H1 (cell line): ENCODE measurements around the gene CDYL. TPM values are rescaled to one million over a fixed set of nuclear protein-coding genes. Genes with fewer than 3 reads are reported as not detected.
A peak's percentile ranks its signal among the peaks of the same experiment; 100 is the strongest.

Experiments
- CTCF ChIA-PET: fragments of 300-600 bp; sonication (Branson Sonifier 250); formaldehyde crosslinking; loops from one replicate; lab custom pipeline; 2021; ENCODE audit not compliant: partially characterized antibody; lab: Charles Lee
- POLR2A ChIA-PET: fragments of 300-600 bp; sonication (Branson Sonifier 250); formaldehyde crosslinking; loops from one replicate; lab custom pipeline; 2021; ENCODE audit warnings: inconsistent platforms; ENCODE audit not compliant: partially characterized antibody; lab: Charles Lee
- DNase-seq, 2 experiments: peaks; one replicate each; pipeline versions ENCODE4 v3.0.0 to v3.0.0-alpha.2; 2010 to 2022; ENCODE audit warnings: low spot score in 2 of 2, low read depth in 1 of 2, mixed read lengths in 1 of 2
- FAIRE-seq: peaks from 2 replicates; lab custom pipeline; 2011; peaks lifted over from hg19 to GRCh38; lab: Jason Lieb, UNC
- H2AFZ ChIP-seq: 2 replicates; pipeline ENCODE4 v1.8.1; 2012; ENCODE audit warnings: low read length, inconsistent platforms
- H2AK5ac ChIP-seq: 2 replicates; pipeline ENCODE4 v1.6.1; 2013; ENCODE audit warnings: low read depth, low read length
- H2BK120ac ChIP-seq: replicated peaks from 2 replicates; pipeline ENCODE3; 2013; ENCODE audit warnings: low read depth, low read length, inconsistent platforms
- H2BK12ac ChIP-seq: 2 replicates; pipeline ENCODE4 v1.6.1; 2013; ENCODE audit warnings: low read depth, low read length
- H2BK15ac ChIP-seq: 2 replicates; pipeline ENCODE4 v1.6.1; 2013; ENCODE audit warnings: low read length
- H2BK20ac ChIP-seq: 2 replicates; pipeline ENCODE4 v1.6.1; 2013; ENCODE audit warnings: low read length
- H2BK5ac ChIP-seq: 2 replicates; pipeline ENCODE4 v1.6.1; 2013; ENCODE audit warnings: low read depth, low read length
- H3K14ac ChIP-seq: 2 replicates; pipeline ENCODE4 v1.6.1; 2013; ENCODE audit warnings: inconsistent platforms; ENCODE audit not compliant: insufficient read length
- H3K18ac ChIP-seq: 2 replicates; pipeline ENCODE4 v1.6.1; 2013; ENCODE audit warnings: low read length; ENCODE audit errors: extremely low read depth
- H3K23ac ChIP-seq: 2 replicates; pipeline ENCODE4 v1.6.1; 2013; ENCODE audit warnings: inconsistent platforms; ENCODE audit not compliant: insufficient read length
- H3K23me2 ChIP-seq: 2 replicates; pipeline ENCODE4 v1.6.1; 2013; ENCODE audit warnings: low read depth, low read length
- H3K27ac ChIP-seq: 2 replicates; pipeline ENCODE4 v1.6.1; 2011; ENCODE audit warnings: low read depth, low read length, inconsistent platforms
- H3K27me3 ChIP-seq, 4 experiments: replicated peaks in 1 of 4; 1 replicate in 1 of 4; 2 replicates in 3 of 4; pipeline versions ENCODE4 v1.6.1 to v1.8.1; 2011 to 2013; ENCODE audit warnings: low read length in 3 of 4, mild to moderate bottlenecking in 3 of 4, inconsistent platforms in 2 of 4, mixed read lengths in 2 of 4, moderate library complexity in 1 of 4; ENCODE audit not compliant: control insufficient read depth in 3 of 4, insufficient read depth in 3 of 4; ENCODE audit errors: extremely low read depth in 1 of 4
- H3K36me3 ChIP-seq, 4 experiments: 2 replicates each; pipeline versions ENCODE4 v1.6.1 to v1.8.1; 2011 to 2013; ENCODE audit warnings: mild to moderate bottlenecking in 4 of 4, low read length in 3 of 4, moderate library complexity in 2 of 4, control low read depth in 1 of 4, inconsistent platforms in 1 of 4; ENCODE audit not compliant: insufficient read depth in 4 of 4, control insufficient read depth in 2 of 4
- H3K4ac ChIP-seq: replicated peaks from 2 replicates; pipeline ENCODE3; 2013; ENCODE audit warnings: low read length, low read depth, mixed read lengths, inconsistent platforms; ENCODE audit not compliant: insufficient read length
- H3K4me1 ChIP-seq, 4 experiments: replicated peaks in 1 of 4; 1 replicate in 1 of 4; 2 replicates in 3 of 4; pipeline versions ENCODE4 v1.6.1 to v1.8.1; 2011 to 2013; ENCODE audit warnings: low read length in 3 of 4, inconsistent platforms in 2 of 4, mixed read lengths in 1 of 4; ENCODE audit not compliant: insufficient read depth in 4 of 4, control insufficient read depth in 3 of 4
- H3K4me2 ChIP-seq, 2 experiments: 2 replicates each; pipeline versions ENCODE4 v1.6.1 to v1.8.1; 2011 to 2013; ENCODE audit warnings: low read depth in 2 of 2, low read length in 2 of 2, control low read depth in 1 of 2, inconsistent platforms in 1 of 2, mild to moderate bottlenecking in 1 of 2; ENCODE audit not compliant: insufficient read depth in 1 of 2
- H3K4me3 ChIP-seq, 4 experiments: fragments of 200-600, 300-600 bp in 1 of 4; sonication (generic), shearing (Covaris generic), sonication (Bioruptor Twin) in 1 of 4; 2 replicates each; pipeline versions ENCODE4 v1.5.1 to v1.8.1; 2011 to 2016; ENCODE audit warnings: low read length in 4 of 4, low read depth in 3 of 4, control low read depth in 2 of 4, inconsistent platforms in 2 of 4, mild to moderate bottlenecking in 2 of 4, mixed read lengths in 1 of 4, moderate library complexity in 1 of 4; ENCODE audit not compliant: insufficient read depth in 2 of 4; ENCODE audit errors: extremely low read depth in 1 of 4
- H3K56ac ChIP-seq: replicated peaks from 2 replicates; pipeline ENCODE3; 2013; ENCODE audit warnings: low read depth, mild to moderate bottlenecking, mixed read lengths, low read length, inconsistent platforms; ENCODE audit not compliant: insufficient read length
- H3K79me1 ChIP-seq: 2 replicates; pipeline ENCODE4 v1.6.1; 2013; ENCODE audit warnings: low read depth, low read length, control low read depth
- H3K79me2 ChIP-seq, 2 experiments: 2 replicates each; pipeline versions ENCODE4 v1.6.1 to v1.8.1; 2012 to 2013; ENCODE audit warnings: low read length in 2 of 2, mild to moderate bottlenecking in 2 of 2, inconsistent platforms in 1 of 2; ENCODE audit not compliant: insufficient read depth in 2 of 2, control insufficient read depth in 1 of 2
- H3K9ac ChIP-seq, 4 experiments: replicated peaks in 1 of 4; 1 replicate in 1 of 4; 2 replicates in 3 of 4; pipeline versions ENCODE4 v1.6.1 to v1.8.1; 2011 to 2013; ENCODE audit warnings: low read depth in 3 of 4, low read length in 3 of 4, control low read depth in 2 of 4, mild to moderate bottlenecking in 2 of 4, moderate library complexity in 2 of 4, inconsistent platforms in 1 of 4; ENCODE audit errors: extremely low read depth in 1 of 4
- H3K9me3 ChIP-seq, 2 experiments: 2 replicates each; pipeline versions ENCODE4 v1.6.1 to v1.8.1; 2012 to 2013; ENCODE audit warnings: mild to moderate bottlenecking in 2 of 2, moderate library complexity in 2 of 2, control low read depth in 1 of 2, inconsistent platforms in 1 of 2, low read depth in 1 of 2, low read length in 1 of 2, mixed read lengths in 1 of 2; ENCODE audit not compliant: insufficient read depth in 2 of 2
- H4K20me1 ChIP-seq, 2 experiments: replicated peaks in 1 of 2; 2 replicates each; pipeline versions ENCODE3 to v1.8.1; 2011 to 2013; ENCODE audit warnings: inconsistent platforms in 2 of 2, low read length in 2 of 2, mild to moderate bottlenecking in 1 of 2; ENCODE audit not compliant: insufficient read depth in 2 of 2, control insufficient read depth in 1 of 2
- H4K5ac ChIP-seq: 2 replicates; pipeline ENCODE4 v1.6.1; 2013; ENCODE audit warnings: low read length, low read depth, mixed read lengths, inconsistent platforms; ENCODE audit not compliant: insufficient read length
- H4K8ac ChIP-seq: 2 replicates; pipeline ENCODE4 v1.8.0; 2013; ENCODE audit warnings: mild to moderate bottlenecking, moderate library complexity, low read length, inconsistent platforms; ENCODE audit not compliant: insufficient read depth; ENCODE audit errors: extremely low read depth
- H4K91ac ChIP-seq: replicated peaks from 2 replicates; pipeline ENCODE3; 2013; ENCODE audit warnings: low read length, mixed read lengths, inconsistent platforms; ENCODE audit not compliant: insufficient read length
- BACH1 ChIP-seq: IDR thresholded peaks from 2 replicates; pipeline ENCODE4 v1.6.1; 2012; ENCODE audit warnings: low read length, improper control_type of control experiment
- CREB1 ChIP-seq: IDR thresholded peaks from 2 replicates; pipeline ENCODE4 v1.6.1; 2012; ENCODE audit warnings: inconsistent platforms
- JUN ChIP-seq: IDR thresholded peaks from 2 replicates; pipeline ENCODE4 v1.6.1; 2011; ENCODE audit warnings: low read depth, mild to moderate bottlenecking, improper control_type of control experiment, low read length
- MAFK ChIP-seq: IDR thresholded peaks from 2 replicates; pipeline ENCODE4 v1.6.1; 2012; ENCODE audit warnings: low read depth, mild to moderate bottlenecking, improper control_type of control experiment, low read length
- TEAD4 ChIP-seq: IDR thresholded peaks from 2 replicates; pipeline ENCODE4 v1.6.1; 2012; ENCODE audit warnings: low read depth, low read length, inconsistent platforms, mixed read lengths
- WGBS, 2 experiments: shearing (Covaris generic) in 1 of 2; methylation state at CpG; one replicate each; pipeline versions ENCODE4 v1.1.6 to v1.1.7; 2013 to 2015; ENCODE audit warnings: low lambda C conversion rate in 2 of 2, mixed read lengths in 2 of 2, inconsistent platforms in 1 of 2, low coverage in 1 of 2, missing lambda C conversion rate in 1 of 2; ENCODE audit not compliant: insufficient replicate concordance in 2 of 2, insufficient coverage in 1 of 2, insufficient read length in 1 of 2; ENCODE audit errors: extremely low coverage in 1 of 2, missing lambda C conversion rate in 1 of 2; 5-methylcytosine and 5-hydroxymethylcytosine counted together
- polyA plus RNA-seq, 7 experiments: library from polyadenylated mRNA; depleted of rRNA in 3 of 7; stranded (reverse) in 5 of 7; unstranded in 2 of 7; fragments of >200 nt in 5 of 7; fragments of 200-250 nt in 2 of 7; gene quantifications; 1 replicate in 5 of 7; 2 replicates in 1 of 7; 4 replicates in 1 of 7; pipeline versions ENCODE4 v1.2.1 to v1.2.3, GENCODE V29; 2011 to 2013; ENCODE audit warnings: missing spikeins in 2 of 7, mixed read lengths in 2 of 7
- total RNA-seq: library from RNA; stranded (reverse); fragmentation: NEBNext Ultra II Directional; extraction: Animal tissue kit (Norgen Biotek cat#: 25700); gene quantifications from 2 replicates; pipeline ENCODE4 v1.2.1, GENCODE V29; 2021
- TF ChIP-seq, protein P1 (sequence below): IDR thresholded peaks from 2 replicates; pipeline ENCODE4 v1.6.1; 2011; ENCODE audit warnings: low read length, improper control_type of control experiment
- TF ChIP-seq, protein P2 (sequence below), 3 experiments: IDR thresholded peaks; 1 replicate in 2 of 3; 2 replicates in 1 of 3; pipeline versions ENCODE4 v1.5.1 to v1.6.1; 2011; ENCODE audit warnings: low read length in 3 of 3, mild to moderate bottlenecking in 3 of 3, inconsistent platforms in 2 of 3, low read depth in 1 of 3, moderate library complexity in 1 of 3; ENCODE audit not compliant: insufficient read depth in 1 of 3; ENCODE audit errors: control extremely low read depth in 1 of 3
- TF ChIP-seq, protein P3 (sequence below): IDR thresholded peaks from 2 replicates; pipeline ENCODE4 v1.6.1; 2011; ENCODE audit warnings: low read depth, mild to moderate bottlenecking, low read length; ENCODE audit not compliant: insufficient read depth

Gene CDYL
- total and polyA plus RNA-seq, 2 of the 8 experiments (the other 6 are each of a cell fraction or from before 2014, with no cell fraction given), result 56.4 to 119 TPM

DNA sequence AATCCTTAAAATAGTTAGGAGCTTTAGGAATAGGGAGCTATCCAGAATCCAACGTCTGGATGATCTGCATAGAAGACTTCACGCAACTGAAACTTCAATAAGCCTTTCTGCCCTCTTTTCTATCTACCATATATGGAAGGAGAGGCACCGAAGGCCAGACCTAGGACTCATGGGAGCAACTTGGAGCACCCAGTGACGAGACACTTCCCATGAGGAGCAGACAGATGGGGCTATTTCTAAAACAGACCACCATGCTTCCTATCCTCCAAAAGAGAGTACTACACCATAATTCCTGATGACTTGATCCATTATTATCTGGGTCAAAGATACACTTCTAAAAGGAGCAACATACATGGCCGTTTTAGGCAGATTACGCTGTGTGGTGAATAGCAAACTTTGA is 221.7 kb downstream of the CDYL start:
- DNase-seq, result no peak
- 89% methylated on average over 6 of the region's 6 CpGs; no CpG with 5 or more reads in 1 of the 2 experiments for WGBS, 2 experiments
- H3K4me2 ChIP-seq, result no peak overlapping the region
- no peak overlapping the region for H2AFZ ChIP-seq
- H3K14ac ChIP-seq, result no peak overlapping the region
- no peak overlapping the region for H3K56ac ChIP-seq
- no peak overlapping the region for H3K18ac ChIP-seq
- no peak overlapping the region for H4K91ac ChIP-seq
- H3K9me3 ChIP-seq, result no peaks in the 10 kb centered on the region; a peak in 1 of 4 replicates
- ChIA-PET POLR2A (no interaction called here), CTCF (interaction anchor here (1.9 kb wide), 1 partner anchor 16 kb away, joined by 6 read pairs; no protein-coding TSS in a partner anchor)
- H3K4me3 ChIP-seq, result no peak overlapping the region
- no peak overlapping the region for H3K27ac ChIP-seq
- H3K9ac ChIP-seq, result no peak overlapping the region
- H3K4me1 ChIP-seq, result no peaks in the 10 kb centered on the region
- H4K8ac ChIP-seq, result no peak overlapping the region
- no peaks in the 10 kb centered on the region for H3K79me1 ChIP-seq
- no peaks in the 10 kb centered on the region for H3K27me3 ChIP-seq
- H2BK120ac ChIP-seq, result no peak overlapping the region
- no peak overlapping the region for H2AK5ac ChIP-seq
- H3K4ac ChIP-seq, result no peak overlapping the region
- no peak overlapping the region for H2BK5ac ChIP-seq
- no peak overlapping the region for H2BK12ac ChIP-seq
- H3K36me3 ChIP-seq, result peaks cover 0 to 7% (median 2%) of the 10 kb centered on the region in 4 experiments; a peak in 2 of 8 replicates
- H3K79me2 ChIP-seq, result no peaks in the 10 kb centered on the region
- no peak overlapping the region for H2BK20ac ChIP-seq
- no peak overlapping the region for H4K5ac ChIP-seq
- no peak overlapping the region for H2BK15ac ChIP-seq
- H4K20me1 ChIP-seq, result no peaks in the 10 kb centered on the region
- no peak overlapping the region for H3K23ac ChIP-seq
- FAIRE-seq, result no peak
- H3K23me2 ChIP-seq, result no peaks in the 10 kb centered on the region
- TF ChIP-seq MAFK (no peak), JUN (no peak), TEAD4 (no peak), CREB1 (no peak), BACH1 (no peak)
- TF ChIP-seq, protein P1, sequence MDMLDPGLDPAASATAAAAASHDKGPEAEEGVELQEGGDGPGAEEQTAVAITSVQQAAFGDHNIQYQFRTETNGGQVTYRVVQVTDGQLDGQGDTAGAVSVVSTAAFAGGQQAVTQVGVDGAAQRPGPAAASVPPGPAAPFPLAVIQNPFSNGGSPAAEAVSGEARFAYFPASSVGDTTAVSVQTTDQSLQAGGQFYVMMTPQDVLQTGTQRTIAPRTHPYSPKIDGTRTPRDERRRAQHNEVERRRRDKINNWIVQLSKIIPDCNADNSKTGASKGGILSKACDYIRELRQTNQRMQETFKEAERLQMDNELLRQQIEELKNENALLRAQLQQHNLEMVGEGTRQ, result no peak
- TF ChIP-seq, protein P2, sequence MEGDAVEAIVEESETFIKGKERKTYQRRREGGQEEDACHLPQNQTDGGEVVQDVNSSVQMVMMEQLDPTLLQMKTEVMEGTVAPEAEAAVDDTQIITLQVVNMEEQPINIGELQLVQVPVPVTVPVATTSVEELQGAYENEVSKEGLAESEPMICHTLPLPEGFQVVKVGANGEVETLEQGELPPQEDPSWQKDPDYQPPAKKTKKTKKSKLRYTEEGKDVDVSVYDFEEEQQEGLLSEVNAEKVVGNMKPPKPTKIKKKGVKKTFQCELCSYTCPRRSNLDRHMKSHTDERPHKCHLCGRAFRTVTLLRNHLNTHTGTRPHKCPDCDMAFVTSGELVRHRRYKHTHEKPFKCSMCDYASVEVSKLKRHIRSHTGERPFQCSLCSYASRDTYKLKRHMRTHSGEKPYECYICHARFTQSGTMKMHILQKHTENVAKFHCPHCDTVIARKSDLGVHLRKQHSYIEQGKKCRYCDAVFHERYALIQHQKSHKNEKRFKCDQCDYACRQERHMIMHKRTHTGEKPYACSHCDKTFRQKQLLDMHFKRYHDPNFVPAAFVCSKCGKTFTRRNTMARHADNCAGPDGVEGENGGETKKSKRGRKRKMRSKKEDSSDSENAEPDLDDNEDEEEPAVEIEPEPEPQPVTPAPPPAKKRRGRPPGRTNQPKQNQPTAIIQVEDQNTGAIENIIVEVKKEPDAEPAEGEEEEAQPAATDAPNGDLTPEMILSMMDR (IDR thresholded peaks at IDR 0.05; ENCODE audit: control extremely low read depth in 1 of 3, insufficient read depth in 1 of 3, low read depth in 1 of 3, low read length in 3 of 3), result peak in 2 of 3 experiments; percentile 16 to 19; a peak in 2 of 4 replicates
- TF ChIP-seq, protein P3, sequence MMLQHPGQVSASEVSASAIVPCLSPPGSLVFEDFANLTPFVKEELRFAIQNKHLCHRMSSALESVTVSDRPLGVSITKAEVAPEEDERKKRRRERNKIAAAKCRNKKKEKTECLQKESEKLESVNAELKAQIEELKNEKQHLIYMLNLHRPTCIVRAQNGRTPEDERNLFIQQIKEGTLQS, result no peak
